Smooth muscle cell (in vitro differentiated cells): Measurements from ENCODE around the gene MYO1E. TPM values are rescaled to one million over a fixed set of nuclear protein-coding genes. Genes with fewer than 3 reads are reported as not detected.

ENCODE experiments used
- DNase-seq: peaks from one replicate; lab custom pipeline; 2025; ENCODE audit not compliant: unreplicated experiment; lab: John Stamatoyannopoulos, UW
- H2AFZ ChIP-seq: fragments of 200-600 bp; sonication (generic); 2 replicates; pipeline ENCODE4 v1.6.0; 2016; ENCODE audit warnings: antibody characterized with exemption, low read depth, mild to moderate bottlenecking
- H3F3A ChIP-seq: fragments of 200-600 bp; sonication (generic); 2 replicates; pipeline ENCODE4 v1.6.0; 2017; ENCODE audit warnings: antibody characterized with exemption, low read depth
- H3K27ac ChIP-seq: fragments of 200-600 bp; sonication (generic); 2 replicates; pipeline ENCODE4 v1.5.1; 2016; ENCODE audit warnings: low read depth, mild to moderate bottlenecking
- H3K27me3 ChIP-seq: fragments of 200-600 bp; sonication (generic); 2 replicates; pipeline ENCODE4 v1.6.1; 2016; ENCODE audit warnings: low read depth, mild to moderate bottlenecking
- H3K36me3 ChIP-seq: fragments of 200-600 bp; sonication (generic); 2 replicates; pipeline ENCODE4 v1.5.1; 2016; ENCODE audit warnings: low read depth
- H3K4me1 ChIP-seq: fragments of 200-600 bp; sonication (generic); 2 replicates; pipeline ENCODE4 v1.5.1; 2016; ENCODE audit warnings: low read depth
- H3K4me2 ChIP-seq: fragments of 200-600 bp; sonication (generic); 2 replicates; pipeline ENCODE4 v1.6.0; 2016; ENCODE audit warnings: mild to moderate bottlenecking
- H3K4me3 ChIP-seq: fragments of 200-600 bp; sonication (generic); 2 replicates; pipeline ENCODE4 v1.5.1; 2016; ENCODE audit warnings: mild to moderate bottlenecking
- H3K79me2 ChIP-seq: fragments of 200-600 bp; sonication (generic); 2 replicates; pipeline ENCODE4 v1.6.0; 2016; ENCODE audit warnings: low read depth, mild to moderate bottlenecking
- H3K9ac ChIP-seq: fragments of 200-600 bp; sonication (generic); 2 replicates; pipeline ENCODE4 v1.6.0; 2016; ENCODE audit warnings: low read depth
- H3K9me3 ChIP-seq: fragments of 200-600 bp; sonication (generic); replicated peaks from 2 replicates; pipeline ENCODE4 v1.5.1; 2016; ENCODE audit warnings: low read depth
- H4K20me1 ChIP-seq: fragments of 200-600 bp; sonication (generic); 2 replicates; pipeline ENCODE4 v1.6.0; 2016; ENCODE audit warnings: low read depth
- WGBS: methylation state at CpG from one replicate; pipeline ENCODE4 v1.1.7; 2016; ENCODE audit warnings: low lambda C conversion rate; 5-methylcytosine and 5-hydroxymethylcytosine counted together
- polyA plus RNA-seq: library from polyadenylated mRNA; unstranded; fragments of >200 nt; fragmentation: Nextera tagmentation; extraction: Ambion mirVana; gene quantifications from 2 replicates; pipeline ENCODE4 v1.2.1, GENCODE V29; 2016
- total RNA-seq: library from RNA; depleted of rRNA; stranded (reverse); fragments of >200 nt; gene quantifications from 2 replicates; pipeline ENCODE4 v1.2.3, GENCODE V29; 2014
- TF ChIP-seq, protein P1 (sequence below): fragments of 200-600 bp; sonication (generic); IDR thresholded peaks from 2 replicates; pipeline ENCODE4 v1.5.1; 2017; ENCODE audit warnings: borderline replicate concordance, mild to moderate bottlenecking, antibody characterized with exemption; ENCODE audit not compliant: insufficient read depth, poor library complexity, severe bottlenecking

The MYO1E gene
- total and polyA plus RNA-seq, 2 experiments from 2014 or later: 50.0 to 54.5 TPM

GRCh38 chr15:59274126-59274970, 98.3 kb downstream of the MYO1E start:
- Histone ChIP-seq H4K20me1 (peaks cover 49% of the 10 kb centered on the region), H3K27me3 (no peaks in the 10 kb centered on the region), H3K27ac (no peak overlapping the region), H3F3A (no peaks in the 10 kb centered on the region), H3K4me2 (no peak overlapping the region), H3K79me2 (peaks cover 18% of the 10 kb centered on the region), H3K9me3 (no peaks in the 10 kb centered on the region), H2AFZ (no peak overlapping the region), H3K9ac (no peak overlapping the region), H3K36me3 (no peaks in the 10 kb centered on the region), H3K4me1 (no peaks in the 10 kb centered on the region), H3K4me3 (no peak overlapping the region)
- no peak for DNase-seq
- 94% methylated on average over 6 of the region's 6 CpGs for WGBS
- TF ChIP-seq, protein P1, sequence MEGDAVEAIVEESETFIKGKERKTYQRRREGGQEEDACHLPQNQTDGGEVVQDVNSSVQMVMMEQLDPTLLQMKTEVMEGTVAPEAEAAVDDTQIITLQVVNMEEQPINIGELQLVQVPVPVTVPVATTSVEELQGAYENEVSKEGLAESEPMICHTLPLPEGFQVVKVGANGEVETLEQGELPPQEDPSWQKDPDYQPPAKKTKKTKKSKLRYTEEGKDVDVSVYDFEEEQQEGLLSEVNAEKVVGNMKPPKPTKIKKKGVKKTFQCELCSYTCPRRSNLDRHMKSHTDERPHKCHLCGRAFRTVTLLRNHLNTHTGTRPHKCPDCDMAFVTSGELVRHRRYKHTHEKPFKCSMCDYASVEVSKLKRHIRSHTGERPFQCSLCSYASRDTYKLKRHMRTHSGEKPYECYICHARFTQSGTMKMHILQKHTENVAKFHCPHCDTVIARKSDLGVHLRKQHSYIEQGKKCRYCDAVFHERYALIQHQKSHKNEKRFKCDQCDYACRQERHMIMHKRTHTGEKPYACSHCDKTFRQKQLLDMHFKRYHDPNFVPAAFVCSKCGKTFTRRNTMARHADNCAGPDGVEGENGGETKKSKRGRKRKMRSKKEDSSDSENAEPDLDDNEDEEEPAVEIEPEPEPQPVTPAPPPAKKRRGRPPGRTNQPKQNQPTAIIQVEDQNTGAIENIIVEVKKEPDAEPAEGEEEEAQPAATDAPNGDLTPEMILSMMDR: no peak

DNA sequence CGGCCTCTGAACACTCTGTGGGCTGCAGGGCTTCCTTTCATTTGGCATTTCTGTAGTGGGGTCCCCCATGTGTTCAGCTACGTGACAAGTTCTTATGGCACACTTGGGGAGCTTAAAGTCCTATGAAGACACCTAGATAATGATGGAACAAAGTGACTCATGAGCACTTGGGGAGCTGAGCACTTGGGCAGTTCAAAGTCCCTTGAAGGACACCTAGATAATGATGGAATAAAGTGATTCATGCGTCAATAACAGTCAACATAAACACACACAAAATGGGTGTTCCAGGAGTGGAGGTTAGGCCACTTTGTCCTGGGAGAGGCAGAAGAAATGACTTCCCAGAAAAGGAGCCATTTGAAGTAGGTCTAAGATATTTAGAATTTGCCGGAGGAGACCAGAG, 99.4 kb downstream of the MYO1E start:
- no peak overlapping the region for H3K4me3 ChIP-seq
- peaks cover 42% of the 10 kb centered on the region for H4K20me1 ChIP-seq
- no peak for DNase-seq
- no peak overlapping the region for H2AFZ ChIP-seq
- H3F3A ChIP-seq: no peaks in the 10 kb centered on the region
- WGBS: 98% methylated on average over 4 of the region's 4 CpGs
- H3K9me3 ChIP-seq: no peaks in the 10 kb centered on the region
- no peaks in the 10 kb centered on the region for H3K36me3 ChIP-seq
- H3K9ac ChIP-seq: no peak overlapping the region
- peaks cover 13% of the 10 kb centered on the region for H3K79me2 ChIP-seq
- no peaks in the 10 kb centered on the region for H3K4me1 ChIP-seq
- no peaks in the 10 kb centered on the region for H3K27me3 ChIP-seq
- no peak overlapping the region for H3K27ac ChIP-seq
- H3K4me2 ChIP-seq: no peak overlapping the region
- TF ChIP-seq, protein P1: no peak

- Histone ChIP-seq H2AFZ (no peak overlapping the region), H4K20me1 (peaks cover 32% of the 10 kb centered on the region), H3K27me3 (no peaks in the 10 kb centered on the region), H3K4me1 (no peaks in the 10 kb centered on the region), H3K36me3 (no peaks in the 10 kb centered on the region), H3K9me3 (no peaks in the 10 kb centered on the region), H3K4me2 (no peak overlapping the region), H3K9ac (no peak overlapping the region), H3K4me3 (no peak overlapping the region), H3K79me2 (peaks cover 13% of the 10 kb centered on the region), H3F3A (no peaks in the 10 kb centered on the region), H3K27ac (no peak overlapping the region)
- WGBS: 95% methylated on average over 7 of the region's 7 CpGs
- TF ChIP-seq, protein P1: no peak
- DNase-seq: no peak
Observed at GRCh38 chr15:59271595-59272201, 101.0 kb downstream of the MYO1E start.
